GM06990 (cell line): Measurements from ENCODE around the gene HECW1.

ENCODE experiments used
- DNase-seq: peaks from one replicate; pipeline ENCODE4 v3.0.0-alpha.2; 2011; ENCODE audit not compliant: insufficient read length; ENCODE audit errors: extremely low read depth
- H3K27me3 ChIP-seq: replicated peaks from 2 replicates; pipeline ENCODE4 v1.6.0; 2011; ENCODE audit warnings: low read length; ENCODE audit not compliant: control insufficient read depth, insufficient read depth
- H3K36me3 ChIP-seq: 2 replicates; pipeline ENCODE4 v1.5.1; 2011; ENCODE audit warnings: low read length; ENCODE audit not compliant: control insufficient read depth, insufficient read depth
- H3K4me3 ChIP-seq: replicated peaks from 2 replicates; pipeline ENCODE4 v1.5.1; 2011; ENCODE audit warnings: low read depth, mild to moderate bottlenecking, control low read depth, low read length
- TF ChIP-seq, protein P1 (sequence below): IDR thresholded peaks from 2 replicates; pipeline ENCODE4 v1.5.1; 2011; ENCODE audit warnings: low read length, control low read depth, mild to moderate bottlenecking, inconsistent platforms; ENCODE audit not compliant: insufficient read depth, poor library complexity, severe bottlenecking

HECW1 gene

DNA sequence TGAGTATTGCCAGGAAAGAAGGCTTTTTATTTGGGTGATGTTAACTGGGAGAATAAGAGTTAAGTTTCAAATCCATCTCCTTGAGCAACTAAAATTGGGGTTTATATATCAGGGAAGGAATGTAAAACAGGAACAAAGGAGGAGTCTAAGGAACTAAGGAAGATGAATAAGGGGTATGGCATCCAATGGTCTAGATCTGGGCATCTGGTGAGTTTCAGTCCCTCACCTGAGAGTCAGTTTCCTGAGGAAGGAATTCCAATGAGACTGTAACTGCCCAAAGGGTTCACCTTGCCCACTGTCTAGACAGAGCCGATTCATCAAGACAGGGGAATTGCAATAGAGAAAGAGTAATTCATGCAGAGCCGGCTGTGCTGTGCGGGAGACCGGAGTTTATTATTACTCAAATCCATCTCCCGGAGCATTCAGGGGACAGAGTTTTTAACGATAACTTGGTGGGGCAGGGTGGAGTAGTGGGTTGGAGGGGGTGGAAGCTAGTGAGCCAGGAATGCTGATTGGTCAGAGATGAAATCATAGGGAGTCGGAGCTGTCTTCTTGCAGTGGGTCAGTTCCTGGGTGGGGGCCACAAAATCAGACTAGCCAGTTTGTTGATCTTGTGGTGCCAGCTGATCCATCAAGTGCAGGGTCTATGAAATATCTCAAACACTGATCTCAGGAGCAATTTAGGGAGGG lies 282.1 kb downstream of the HECW1 start:
- no peaks in the 10 kb centered on the region for H3K36me3 ChIP-seq
- no peak for DNase-seq
- TF ChIP-seq, protein P1, sequence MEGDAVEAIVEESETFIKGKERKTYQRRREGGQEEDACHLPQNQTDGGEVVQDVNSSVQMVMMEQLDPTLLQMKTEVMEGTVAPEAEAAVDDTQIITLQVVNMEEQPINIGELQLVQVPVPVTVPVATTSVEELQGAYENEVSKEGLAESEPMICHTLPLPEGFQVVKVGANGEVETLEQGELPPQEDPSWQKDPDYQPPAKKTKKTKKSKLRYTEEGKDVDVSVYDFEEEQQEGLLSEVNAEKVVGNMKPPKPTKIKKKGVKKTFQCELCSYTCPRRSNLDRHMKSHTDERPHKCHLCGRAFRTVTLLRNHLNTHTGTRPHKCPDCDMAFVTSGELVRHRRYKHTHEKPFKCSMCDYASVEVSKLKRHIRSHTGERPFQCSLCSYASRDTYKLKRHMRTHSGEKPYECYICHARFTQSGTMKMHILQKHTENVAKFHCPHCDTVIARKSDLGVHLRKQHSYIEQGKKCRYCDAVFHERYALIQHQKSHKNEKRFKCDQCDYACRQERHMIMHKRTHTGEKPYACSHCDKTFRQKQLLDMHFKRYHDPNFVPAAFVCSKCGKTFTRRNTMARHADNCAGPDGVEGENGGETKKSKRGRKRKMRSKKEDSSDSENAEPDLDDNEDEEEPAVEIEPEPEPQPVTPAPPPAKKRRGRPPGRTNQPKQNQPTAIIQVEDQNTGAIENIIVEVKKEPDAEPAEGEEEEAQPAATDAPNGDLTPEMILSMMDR = no peak
- H3K27me3 ChIP-seq = no peaks in the 10 kb centered on the region
- H3K4me3 ChIP-seq = no peak overlapping the region

DNA sequence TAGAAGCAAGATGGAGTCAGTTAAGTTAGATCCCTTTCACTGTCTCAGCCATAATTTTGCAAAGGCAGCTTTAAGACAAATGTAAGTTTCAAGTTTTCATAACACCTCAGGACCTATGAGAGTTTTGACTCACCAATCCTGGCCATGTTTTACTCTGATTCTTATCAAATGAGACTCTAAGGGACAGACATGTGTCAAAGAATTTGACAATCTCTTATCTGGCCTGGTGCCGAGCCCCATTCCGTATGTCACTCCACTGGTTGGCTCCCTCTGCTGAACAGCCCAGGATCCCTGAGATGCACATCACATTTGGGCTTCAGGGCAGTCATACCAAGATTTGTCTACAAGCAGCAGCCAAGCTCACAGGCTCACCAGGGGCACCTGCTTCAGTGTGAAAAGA lies 282.9 kb downstream of the HECW1 start:
- Histone ChIP-seq H3K36me3 (no peaks in the 10 kb centered on the region), H3K27me3 (no peaks in the 10 kb centered on the region), H3K4me3 (no peak overlapping the region)
- no peak for DNase-seq
- TF ChIP-seq, protein P1 = no peak

DNA sequence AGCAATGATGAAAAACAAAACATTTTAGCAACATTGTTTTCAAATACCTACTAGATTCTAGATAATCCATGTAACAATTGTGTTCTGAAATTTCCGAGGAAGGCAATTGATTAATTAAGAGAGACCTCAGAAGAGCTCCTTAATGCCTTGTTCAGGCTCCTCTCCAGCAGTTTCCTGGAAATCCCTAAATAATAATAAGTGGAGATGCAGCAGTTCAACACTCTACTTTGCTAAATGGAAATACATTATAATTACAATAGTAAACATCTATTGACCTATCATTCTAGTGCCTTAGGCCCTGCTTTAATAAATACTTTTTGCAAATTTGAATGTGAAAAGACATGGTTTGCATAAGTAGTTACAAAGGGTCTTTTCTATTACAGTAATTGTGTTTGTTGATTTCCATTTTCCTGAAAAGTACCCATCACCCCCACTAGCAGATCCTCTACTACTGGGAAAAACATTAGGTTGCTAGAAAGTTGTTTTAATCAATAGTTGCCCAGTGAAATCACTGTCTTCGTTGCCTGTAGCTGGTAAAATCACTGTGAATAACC lies 283.8 kb downstream of the HECW1 start:
- H3K27me3 ChIP-seq = no peaks in the 10 kb centered on the region
- H3K36me3 ChIP-seq = no peaks in the 10 kb centered on the region
- H3K4me3 ChIP-seq = no peak overlapping the region
- DNase-seq = no peak
- TF ChIP-seq, protein P1 = no peak

DNA sequence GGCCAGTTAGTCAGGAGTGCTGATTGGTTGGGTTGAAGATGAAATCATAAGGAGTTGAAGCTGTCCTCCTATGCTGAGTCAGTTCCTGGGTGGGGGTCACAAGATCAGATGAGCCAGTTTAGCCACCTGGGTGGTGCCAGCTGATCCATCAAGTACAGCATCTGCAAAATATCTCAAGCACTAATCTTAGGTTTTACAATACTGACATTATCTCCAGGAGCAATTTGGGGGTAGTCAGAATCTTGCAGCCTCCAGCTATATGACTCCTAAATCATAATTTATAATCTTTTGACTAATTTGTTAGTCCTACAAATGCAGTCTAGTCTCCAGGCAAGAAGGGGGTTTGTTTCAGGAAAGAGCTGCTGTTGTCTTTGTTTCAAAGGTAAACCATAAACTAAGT lies 286.4 kb downstream of the HECW1 start:
- Histone ChIP-seq H3K36me3 (no peaks in the 10 kb centered on the region), H3K27me3 (peaks cover 2% of the 10 kb centered on the region), H3K4me3 (no peak overlapping the region)
- DNase-seq = no peak
- TF ChIP-seq, protein P1 = no peak

DNA sequence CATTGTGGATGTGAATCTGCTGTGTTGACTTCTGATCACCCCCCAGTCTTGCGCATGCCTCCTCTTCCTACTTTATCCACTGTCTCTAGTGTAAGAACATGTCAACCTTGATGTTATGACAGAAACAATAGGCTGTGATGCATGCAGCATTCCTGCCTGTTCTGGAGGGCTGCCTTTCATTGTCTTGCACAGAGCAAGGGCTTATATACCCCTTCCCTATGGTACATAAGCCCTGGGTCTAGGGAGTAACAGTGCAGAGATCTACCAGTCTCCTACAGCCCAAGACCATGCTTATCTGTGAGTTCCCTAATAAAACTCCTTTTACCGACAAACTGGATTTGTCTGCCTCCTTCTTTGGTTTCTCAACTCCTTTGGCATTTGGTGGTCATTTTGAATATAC lies 293.5 kb downstream of the HECW1 start:
- no peak for DNase-seq
- peaks cover 2% of the 10 kb centered on the region for H3K27me3 ChIP-seq
- no peak overlapping the region for H3K4me3 ChIP-seq
- TF ChIP-seq, protein P1 = no peak
- H3K36me3 ChIP-seq = no peaks in the 10 kb centered on the region
